ENCODE measurements around the gene PTDSS2. TPM values are rescaled to one million over a fixed set of nuclear protein-coding genes. Genes with fewer than 3 reads are reported as not detected.

The PTDSS2 gene
- total and polyA plus RNA-seq, 2 donors (not counting 1 experiment from before 2014, with no cell fraction given) = 22.1 to 29.0 TPM

DNA sequence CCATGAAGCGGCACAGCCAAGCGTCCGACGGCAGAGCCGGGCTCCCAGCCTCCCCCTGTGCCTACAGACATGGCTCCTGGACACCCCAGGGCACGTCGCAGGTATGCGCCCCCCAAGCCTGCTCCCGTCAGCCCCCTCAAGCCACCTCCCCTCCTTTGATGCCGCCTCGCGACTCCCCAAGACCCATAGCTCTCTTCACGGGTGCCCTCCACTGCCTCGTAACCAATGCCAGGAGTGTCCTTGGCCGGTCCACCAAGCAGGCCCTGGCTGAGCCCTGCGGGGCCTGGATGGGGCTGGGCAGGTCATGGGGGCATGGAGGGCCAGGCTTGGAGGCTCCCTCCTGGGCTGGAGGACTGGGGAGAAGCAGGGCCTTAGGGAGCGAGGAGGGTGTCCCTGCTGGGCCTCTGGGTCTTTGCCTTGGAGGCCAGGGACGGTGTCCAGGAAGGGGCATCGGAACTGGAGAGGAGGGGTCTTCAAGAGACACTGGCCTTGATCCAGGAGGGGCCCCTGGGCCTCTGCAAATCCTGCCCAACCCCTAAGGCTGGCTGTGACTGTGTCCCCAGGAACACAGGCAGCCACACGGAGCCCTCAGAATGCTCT lies 17.5 kb upstream of the PTDSS2 start:
- POLR2A ChIA-PET = no interaction called here
- Mint-ChIP-seq H3K27ac (no peak overlapping the region), H3K27me3 (no peaks in the 10 kb centered on the region), H3K9me3 (ENCODE audit: insufficient read depth) (no peaks in the 10 kb centered on the region), H3K4me3 (no peak overlapping the region), H3K4me1 (peaks cover 3% of the 10 kb centered on the region)
- intact Hi-C loops (cut with micrococcal nuclease) = no loop called here
- H3K36me3 ChIP-seq (replicated peaks in 1 of 2; ENCODE audit: control extremely low read depth in 1 of 2, control insufficient read depth in 1 of 2, extremely low read depth in 1 of 2, insufficient read depth in 2 of 2, low read length in 1 of 2) = no peaks in the 10 kb centered on the region
- DNase-seq (no peak), ATAC-seq (ENCODE audit: low read depth) (no peak)
- CTCF ChIA-PET = no interaction called here
- no peaks in the 10 kb centered on the region for H3K27me3 ChIP-seq (replicated peaks in 1 of 4; ENCODE audit: control extremely low read depth in 1 of 4, control insufficient read depth in 3 of 4, insufficient read depth in 4 of 4, low read length in 3 of 4)
- H3K4me2 ChIP-seq (replicated peaks; ENCODE audit: low read depth, low read length, poor library complexity, severe bottlenecking) = no peak overlapping the region
- no peaks in the 10 kb centered on the region for H3K79me2 ChIP-seq (ENCODE audit: control insufficient read depth, insufficient read depth, low read length)
- H3K4me3 ChIP-seq (ENCODE audit: control extremely low read depth in 1 of 5, extremely low read depth in 1 of 5, insufficient read depth in 1 of 5, low read depth in 2 of 5, low read length in 4 of 5) = no peak overlapping the region
- no peak overlapping the region for H3K9ac ChIP-seq (ENCODE audit: low read length)
- TF ChIP-seq, protein P1, sequence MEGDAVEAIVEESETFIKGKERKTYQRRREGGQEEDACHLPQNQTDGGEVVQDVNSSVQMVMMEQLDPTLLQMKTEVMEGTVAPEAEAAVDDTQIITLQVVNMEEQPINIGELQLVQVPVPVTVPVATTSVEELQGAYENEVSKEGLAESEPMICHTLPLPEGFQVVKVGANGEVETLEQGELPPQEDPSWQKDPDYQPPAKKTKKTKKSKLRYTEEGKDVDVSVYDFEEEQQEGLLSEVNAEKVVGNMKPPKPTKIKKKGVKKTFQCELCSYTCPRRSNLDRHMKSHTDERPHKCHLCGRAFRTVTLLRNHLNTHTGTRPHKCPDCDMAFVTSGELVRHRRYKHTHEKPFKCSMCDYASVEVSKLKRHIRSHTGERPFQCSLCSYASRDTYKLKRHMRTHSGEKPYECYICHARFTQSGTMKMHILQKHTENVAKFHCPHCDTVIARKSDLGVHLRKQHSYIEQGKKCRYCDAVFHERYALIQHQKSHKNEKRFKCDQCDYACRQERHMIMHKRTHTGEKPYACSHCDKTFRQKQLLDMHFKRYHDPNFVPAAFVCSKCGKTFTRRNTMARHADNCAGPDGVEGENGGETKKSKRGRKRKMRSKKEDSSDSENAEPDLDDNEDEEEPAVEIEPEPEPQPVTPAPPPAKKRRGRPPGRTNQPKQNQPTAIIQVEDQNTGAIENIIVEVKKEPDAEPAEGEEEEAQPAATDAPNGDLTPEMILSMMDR (IDR thresholded peaks at IDR 0.05) = no peak
- TF ChIP-seq EZH2 (IDR thresholded peaks at IDR 0.05; ENCODE audit: borderline replicate concordance, insufficient read depth, low read depth, low read length, poor library complexity, severe bottlenecking) = no peak
- no peaks in the 10 kb centered on the region for H3K9me3 ChIP-seq (ENCODE audit: control extremely low read depth in 1 of 3, control insufficient read depth in 2 of 3, insufficient read depth in 1 of 3, low read length in 2 of 3)
- H4K20me1 ChIP-seq (ENCODE audit: control insufficient read depth, insufficient read depth, low read length, poor library complexity, severe bottlenecking) = no peaks in the 10 kb centered on the region
- H3K4me1 ChIP-seq (ENCODE audit: control insufficient read depth in 2 of 2, insufficient read depth in 2 of 2, low read length in 2 of 2) = no peaks in the 10 kb centered on the region
- no peak overlapping the region for H2AFZ ChIP-seq (ENCODE audit: insufficient read depth, low read depth, low read length, poor library complexity, severe bottlenecking)
- no peak overlapping the region for H3K27ac ChIP-seq (ENCODE audit: low read length in 2 of 2)
- WGBS (ENCODE audit: insufficient coverage) = 94% methylated on average over 20 of the region's 20 CpGs

DNA sequence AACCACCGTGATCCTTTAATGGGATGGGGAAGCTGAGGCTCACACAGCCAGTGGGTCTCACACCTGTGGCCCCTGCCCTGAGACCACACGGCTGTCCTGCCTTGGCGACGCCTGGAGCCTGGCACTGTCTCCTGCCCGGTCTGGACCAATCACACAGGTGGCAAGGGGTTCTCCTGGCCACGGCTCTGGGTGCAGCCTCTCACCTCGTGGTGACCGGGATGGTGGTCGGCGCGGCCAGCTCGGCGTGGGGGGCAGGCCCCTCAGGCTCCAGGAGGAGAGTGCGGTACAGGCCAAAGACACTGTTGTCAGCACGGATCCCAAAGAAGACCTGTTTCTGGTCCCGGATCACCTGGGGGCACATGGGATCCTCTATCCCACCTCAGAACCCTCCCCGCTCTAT lies 17.0 kb upstream of the PTDSS2 start:
- H2AFZ ChIP-seq (ENCODE audit: insufficient read depth, low read depth, low read length, poor library complexity, severe bottlenecking) = no peak overlapping the region
- H4K20me1 ChIP-seq (ENCODE audit: control insufficient read depth, insufficient read depth, low read length, poor library complexity, severe bottlenecking) = no peaks in the 10 kb centered on the region
- no peak for TF ChIP-seq EZH2 (IDR thresholded peaks at IDR 0.05; ENCODE audit: borderline replicate concordance, insufficient read depth, low read depth, low read length, poor library complexity, severe bottlenecking)
- TF ChIP-seq, protein P1 (IDR thresholded peaks at IDR 0.05) = no peak
- no peak overlapping the region for H3K4me3 ChIP-seq (ENCODE audit: control extremely low read depth in 1 of 5, extremely low read depth in 1 of 5, insufficient read depth in 1 of 5, low read depth in 2 of 5, low read length in 4 of 5)
- Mint-ChIP-seq H3K9me3 (ENCODE audit: insufficient read depth) (no peaks in the 10 kb centered on the region), H3K27ac (no peak overlapping the region), H3K4me1 (peaks cover 3% of the 10 kb centered on the region), H3K4me3 (no peak overlapping the region), H3K27me3 (no peaks in the 10 kb centered on the region)
- ATAC-seq (ENCODE audit: low read depth) (no peak), DNase-seq (no peak)
- no peaks in the 10 kb centered on the region for H3K9me3 ChIP-seq (ENCODE audit: control extremely low read depth in 1 of 3, control insufficient read depth in 2 of 3, insufficient read depth in 1 of 3, low read length in 2 of 3)
- H3K27ac ChIP-seq (ENCODE audit: low read length in 2 of 2) = no peak overlapping the region
- H3K36me3 ChIP-seq (replicated peaks in 1 of 2; ENCODE audit: control extremely low read depth in 1 of 2, control insufficient read depth in 1 of 2, extremely low read depth in 1 of 2, insufficient read depth in 2 of 2, low read length in 1 of 2) = no peaks in the 10 kb centered on the region
- no peaks in the 10 kb centered on the region for H3K4me1 ChIP-seq (ENCODE audit: control insufficient read depth in 2 of 2, insufficient read depth in 2 of 2, low read length in 2 of 2)
- ChIA-PET POLR2A (no interaction called here), CTCF (no interaction called here)
- H3K27me3 ChIP-seq (replicated peaks in 1 of 4; ENCODE audit: control extremely low read depth in 1 of 4, control insufficient read depth in 3 of 4, insufficient read depth in 4 of 4, low read length in 3 of 4) = no peaks in the 10 kb centered on the region
- intact Hi-C loops (cut with micrococcal nuclease) = no loop called here
- 96% methylated on average over 17 of the region's 17 CpGs for WGBS (ENCODE audit: insufficient coverage)
- H3K79me2 ChIP-seq (ENCODE audit: control insufficient read depth, insufficient read depth, low read length) = no peaks in the 10 kb centered on the region
- no peak overlapping the region for H3K4me2 ChIP-seq (replicated peaks; ENCODE audit: low read depth, low read length, poor library complexity, severe bottlenecking)
- H3K9ac ChIP-seq (ENCODE audit: low read length) = no peak overlapping the region

Measured in B cell (primary cell).